Psoas muscle (tissue), 8 donors: Measurements from ENCODE around the gene ARID1A. TPM values are rescaled to one million over a fixed set of nuclear protein-coding genes. Genes with fewer than 3 reads are reported as not detected.

Source experiments
- ATAC-seq, 4 donors: fragments of 200-7000 bp; cut with Tn5 transposase; one replicate each; pipeline ENCODE4 v1.9.1; 2020; ENCODE audit warnings: moderate library complexity in 3 of 4, mild to moderate bottlenecking in 2 of 4
- DNase-seq, 2 donors: peaks; one replicate each; pipeline ENCODE4 v3.0.0-alpha.2; 2020
- H3K27ac ChIP-seq: fragments of 200-600 bp; one replicate; pipeline ENCODE4 v1.8.0; 2022
- H3K27me3 ChIP-seq, 3 donors: fragments of 200-600 bp in 1 of 3; one replicate each; pipeline versions ENCODE4 v1.6.1 to v1.8.0; 2013 to 2022; ENCODE audit warnings: low read length in 2 of 3, mild to moderate bottlenecking in 2 of 3, moderate library complexity in 1 of 3; ENCODE audit not compliant: insufficient read depth in 3 of 3
- H3K36me3 ChIP-seq, 2 donors: fragments of 200-600 bp in 1 of 2; one replicate each; pipeline versions ENCODE4 v1.6.1 to v1.8.0; 2013 to 2022; ENCODE audit warnings: low read depth in 1 of 2, mild to moderate bottlenecking in 1 of 2, moderate library complexity in 1 of 2; ENCODE audit not compliant: insufficient read depth in 1 of 2
- H3K4me1 ChIP-seq: fragments of 200-600 bp; one replicate; pipeline ENCODE4 v1.8.0; 2022
- H3K4me3 ChIP-seq: fragments of 200-600 bp; one replicate; pipeline ENCODE4 v1.8.0; 2022; ENCODE audit warnings: mild to moderate bottlenecking
- H3K9me3 ChIP-seq: fragments of 200-600 bp; one replicate; pipeline ENCODE4 v1.8.0; 2022
- CTCF ChIP-seq: fragments of 200-600 bp; IDR thresholded peaks from one replicate; pipeline ENCODE4 v1.8.0; 2022; ENCODE audit warnings: antibody characterized with exemption
- WGBS, 3 donors: extraction: QIAGEN DNeasy Blood & Tissue Kit; methylation state at CpG; one replicate each; pipeline versions ENCODE4 v1.1.6 to v1.1.7; 2013; 5-methylcytosine and 5-hydroxymethylcytosine counted together
- intact Hi-C, 2 donors: fragments of 100-400 bp; cut with DNase I; formaldehyde crosslinking; loops; one replicate each; pipeline versions ENCODE4 v1.11.0 to v1.14.2; 2022
- polyA plus RNA-seq, 3 donors: library from polyadenylated mRNA; stranded (reverse); fragments of 200-250 nt; gene quantifications; one replicate each; pipeline ENCODE4 v1.2.3, GENCODE V29; 2013
- total RNA-seq, 4 donors: library from RNA; stranded (reverse); fragmentation: NEBNext Ultra II Directional in 2 of 4; extraction: Animal tissue kit (Norgen Biotek cat#: 25700) in 2 of 4; gene quantifications; one replicate each; pipeline versions ENCODE4 v1.2.1 to v1.2.4, GENCODE V29; 2021 to 2023
- donor health status: healthy with polysubstance abuse.
- donor health status: DM: no; HTN: no; CAD: no; lungs with moderate emphysema.
- donor health status: Bipolar disorder and iron deficiency.
- donor health status: healthy.
- donor health status: DM: yes; HTN: yes; CAD: no.
- donor health status: DM: no; HTN: no; CAD: no.
- donor health status: DM: no; HTN: no; CAD: no.
- donor health status: DM: yes; HTN: yes; CAD: no.

The ARID1A gene
- total and polyA plus RNA-seq, 7 donors: 8.8 to 44.4 (median 32.2) TPM

- Histone ChIP-seq H3K27ac (no peak overlapping the region), H3K4me3 (no peak overlapping the region), H3K9me3 (no peaks in the 10 kb centered on the region), H3K4me1 (peaks cover 24% of the 10 kb centered on the region), H3K27me3 (no peaks in the 10 kb centered on the region), H3K36me3 (peaks cover 10 to 94% of the 10 kb centered on the region in 2 donors)
- ATAC-seq (no peak), DNase-seq (no peak)
- WGBS, 3 donors: 53 to 61% (median 60%) methylated on average over 2 of the region's 2 CpGs
- intact Hi-C loops: no loop called here
- TF ChIP-seq CTCF: no peak
Measured at GRCh38 chr1:26733982-26734381, 38.2 kb downstream of the ARID1A start.

GRCh38 chr1:26734501-26735058, 38.8 kb downstream of the ARID1A start:
- H3K4me1 ChIP-seq: peaks cover 29% of the 10 kb centered on the region
- no peaks in the 10 kb centered on the region for H3K27me3 ChIP-seq
- intact Hi-C loops: no loop called here
- WGBS, 3 donors: 21 to 38% (median 24%) methylated on average over 4 of the region's 4 CpGs
- H3K9me3 ChIP-seq: no peaks in the 10 kb centered on the region
- H3K4me3 ChIP-seq: no peak overlapping the region
- peaks cover 10 to 91% of the 10 kb centered on the region in 2 donors for H3K36me3 ChIP-seq
- no peak for TF ChIP-seq CTCF
- DNase-seq (no peak), ATAC-seq (peak; percentile 36 to 71 (median 70))
- no peak overlapping the region for H3K27ac ChIP-seq

GRCh38 chr1:26739329-26739914, 43.6 kb downstream of the ARID1A start:
- ATAC-seq (no peak), DNase-seq (no peak)
- 78 to 83% (median 79%) methylated on average over 4 of the region's 4 CpGs for WGBS, 3 donors
- Histone ChIP-seq H3K27me3 (no peaks in the 10 kb centered on the region), H3K36me3 (peaks cover 3 to 73% of the 10 kb centered on the region in 2 donors), H3K27ac (peak overlapping the region; percentile 34), H3K9me3 (no peaks in the 10 kb centered on the region), H3K4me3 (no peak overlapping the region), H3K4me1 (peaks cover 20% of the 10 kb centered on the region)
- intact Hi-C loops: no loop called here
- no peak for TF ChIP-seq CTCF

- peaks cover 22% of the 10 kb centered on the region for H3K4me1 ChIP-seq
Measured at GRCh38 chr1:26740023-26740634, 44.3 kb downstream of the ARID1A start.

More at GRCh38 chr1:26740023-26740634, 44.3 kb downstream of the ARID1A start:
- Histone ChIP-seq H3K9me3 (no peaks in the 10 kb centered on the region), H3K27ac (peak overlapping the region; percentile 34), H3K4me3 (no peak overlapping the region), H3K36me3 (peaks cover 3 to 70% of the 10 kb centered on the region in 2 donors), H3K27me3 (no peaks in the 10 kb centered on the region)
- intact Hi-C loops: loop anchor here in 1 of 2 donors (5.0 kb wide), 1 partner anchor 47 kb away; the partner anchor contains the start of gene PIGV
- WGBS, 3 donors: 24 to 48% (median 30%) methylated on average over 3 of the region's 3 CpGs
- peak in 2 of 4 donors; percentile 40 to 54 for ATAC-seq
- no peak for TF ChIP-seq CTCF
- no peak for DNase-seq
